A673 (cell line): ENCODE data around the gene GPR17. TPM values are rescaled to one million over a fixed set of nuclear protein-coding genes. Genes with fewer than 3 reads are reported as not detected.

Experiments
- Bru-seq: library from RNA; stranded (reverse); fragments of 400-500 nt; gene quantifications from one replicate; lab custom pipeline; 2021; lab: Mats Ljungman, UMichigan
- BruChase-seq, 2 experiments: library from RNA; stranded (reverse); fragments of 400-500 nt; gene quantifications; one replicate each; lab custom pipeline; 2021; lab: Mats Ljungman, UMichigan
- BruUV-seq: library from RNA; stranded (reverse); fragments of 400-500 nt; replicated peaks from 2 replicates; lab custom pipeline; 2021; lab: Mats Ljungman, UMichigan
- CTCF ChIA-PET: fragments of 300-600 bp; sonication (Branson Sonifier 250); formaldehyde crosslinking; loops from one replicate; lab custom pipeline; 2022; ENCODE audit warnings: antibody characterized with exemption; lab: Charles Lee
- POLR2A ChIA-PET: fragments of 300-600 bp; sonication (Branson Sonifier 250); formaldehyde crosslinking; loops from one replicate; lab custom pipeline; 2022; ENCODE audit warnings: antibody characterized with exemption; ENCODE audit not compliant: low non-redundant PET; lab: Charles Lee
- DNase-seq: peaks from one replicate; pipeline ENCODE4 v3.0.0-alpha.2; 2015; ENCODE audit warnings: low spot score
- H3K27ac ChIP-seq: fragments of 200-600 bp; sonication (generic); 2 replicates; pipeline ENCODE4 v1.5.1; 2016; ENCODE audit warnings: mixed run types, low read depth, mild to moderate bottlenecking, mixed read lengths, antibody characterized with exemption, low read length; ENCODE audit not compliant: poor library complexity, severe bottlenecking
- H3K27me3 ChIP-seq: fragments of 200-600 bp; sonication (generic); replicated peaks from 2 replicates; pipeline ENCODE4 v1.6.1; 2017; ENCODE audit warnings: mixed run types, low read depth, mild to moderate bottlenecking, mixed read lengths, antibody characterized with exemption, low read length; ENCODE audit not compliant: insufficient read depth, poor library complexity
- H3K36me3 ChIP-seq: fragments of 200-600 bp; sonication (generic); 2 replicates; pipeline ENCODE4 v1.6.1; 2016; ENCODE audit warnings: mixed run types, mild to moderate bottlenecking, mixed read lengths, antibody characterized with exemption, low read length; ENCODE audit not compliant: insufficient read depth, poor library complexity, severe bottlenecking
- H3K4me1 ChIP-seq: fragments of 200-600 bp; sonication (generic); 2 replicates; pipeline ENCODE4 v1.6.1; 2017; ENCODE audit warnings: mixed run types, mild to moderate bottlenecking, mixed read lengths, antibody characterized with exemption, low read length; ENCODE audit not compliant: insufficient read depth, poor library complexity, severe bottlenecking
- H3K4me3 ChIP-seq: fragments of 200-600 bp; sonication (generic); 2 replicates; pipeline ENCODE4 v1.5.1; 2016; ENCODE audit warnings: low read depth, mixed run types, mild to moderate bottlenecking, mixed read lengths, low read length; ENCODE audit not compliant: poor library complexity, severe bottlenecking
- H3K9me3 ChIP-seq: fragments of 200-600 bp; sonication (generic); 2 replicates; pipeline ENCODE4 v1.6.1; 2016; ENCODE audit warnings: mixed run types, low read depth, mild to moderate bottlenecking, mixed read lengths, antibody characterized with exemption, low read length; ENCODE audit not compliant: poor library complexity, severe bottlenecking
- CTCF ChIP-seq: fragments of 300-800, 200-600 bp; sonication (generic); conservative IDR thresholded peaks from 2 replicates; pipeline ENCODE4 v1.5.1; 2017; ENCODE audit warnings: low read depth, mild to moderate bottlenecking, antibody characterized with exemption, low read length, moderate library complexity, mixed read lengths
- EZH2 ChIP-seq: fragments of 200-600 bp; sonication (generic); IDR thresholded peaks from 2 replicates; pipeline ENCODE4 v1.6.1; 2017; ENCODE audit warnings: borderline replicate concordance, low read depth, mild to moderate bottlenecking, mixed read lengths, antibody characterized with exemption, low read length; ENCODE audit not compliant: poor library complexity, severe bottlenecking
- intact Hi-C: fragments of 100-400 bp; cut with micrococcal nuclease; formaldehyde crosslinking; loops from one replicate; pipeline ENCODE4 v1.10.0; 2022; ENCODE audit not compliant: unreplicated experiment
- long read RNA-seq: library from polyadenylated mRNA; stranded (forward); transcript quantifications from one replicate; pipeline ENCODE4 v2.0.0, GENCODE V29; 2022
- total RNA-seq: library from RNA; stranded (reverse); gene quantifications from 2 replicates; pipeline ENCODE4 v1.2.3, GENCODE V29; 2021

Gene GPR17, protein sequence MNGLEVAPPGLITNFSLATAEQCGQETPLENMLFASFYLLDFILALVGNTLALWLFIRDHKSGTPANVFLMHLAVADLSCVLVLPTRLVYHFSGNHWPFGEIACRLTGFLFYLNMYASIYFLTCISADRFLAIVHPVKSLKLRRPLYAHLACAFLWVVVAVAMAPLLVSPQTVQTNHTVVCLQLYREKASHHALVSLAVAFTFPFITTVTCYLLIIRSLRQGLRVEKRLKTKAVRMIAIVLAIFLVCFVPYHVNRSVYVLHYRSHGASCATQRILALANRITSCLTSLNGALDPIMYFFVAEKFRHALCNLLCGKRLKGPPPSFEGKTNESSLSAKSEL
- 0.28 and 0.45 TPM in 2 replicates for total RNA-seq
- Bru-seq, nascent RNA, result percentile 15 among the genes with signal in this experiment
- not detected for BruChase-seq, experiment 1, labeled RNA remaining after a 2-hour chase
- BruChase-seq, experiment 2, labeled RNA remaining after a 6-hour chase, result percentile 17 among the genes with signal in this experiment
- long read RNA-seq, result 0 reads

GRCh38 chr2:127645395-127646291 lies at the start of gene GPR17:
Gene GPR17 (plus strand): TSS chr2:127646153. CDS start chr2:127650736, 4,583 bp downstream.
- no peaks in the 10 kb centered on the region for H3K9me3 ChIP-seq
- no peak within 1 kb of the TSS for H3K27ac ChIP-seq
- H3K36me3 ChIP-seq, result no peaks in the 10 kb centered on the region
- POLR2A ChIA-PET, result no interaction called here
- H3K4me3 ChIP-seq, result no peak within 1 kb of the TSS
- H3K4me1 ChIP-seq, result peaks cover 5% of the 10 kb centered on the region
- TF ChIP-seq EZH2, result no peak
- TF ChIP-seq CTCF, result no peak
- no TSS peak for BruUV-seq
- CTCF ChIA-PET, result no interaction called here
- DNase-seq, result no peak
- intact Hi-C loops, result no loop called here
- H3K27me3 ChIP-seq, result no peaks in the 10 kb centered on the region

DNA sequence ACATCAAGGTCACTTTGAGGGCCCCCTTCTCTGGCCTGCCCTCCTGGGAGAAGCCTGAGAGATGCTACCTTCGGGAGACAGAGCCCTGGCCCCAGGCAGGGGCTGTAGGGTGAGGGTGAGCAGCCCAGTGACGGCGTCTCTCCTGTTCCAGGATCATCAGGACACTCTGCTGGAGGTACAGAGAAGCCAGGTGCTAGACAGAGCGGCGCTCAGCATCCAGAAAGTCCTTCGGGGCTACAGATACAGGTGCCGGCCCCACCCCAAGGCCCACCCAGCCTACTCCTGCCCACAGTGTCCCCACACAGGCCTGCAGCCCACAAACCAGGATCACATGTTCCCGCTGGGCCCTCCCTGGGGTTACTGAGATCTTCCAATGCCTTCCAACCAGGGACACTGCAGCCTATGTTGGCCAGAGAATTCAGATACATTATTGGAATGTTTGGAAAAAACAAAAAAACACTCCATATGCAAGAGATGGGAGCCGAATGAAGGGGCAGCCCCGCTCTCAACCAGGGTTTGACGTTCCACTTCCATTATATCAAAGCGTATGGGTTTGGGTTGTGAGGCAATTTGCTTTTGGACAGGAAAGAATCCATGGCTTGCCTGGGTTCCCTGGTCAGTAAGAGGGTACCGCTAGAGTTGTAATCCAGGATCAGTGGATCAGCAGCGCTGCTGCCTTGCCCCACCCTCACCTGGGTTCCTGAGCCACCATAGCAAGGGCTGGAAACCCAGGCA lies 49.5 kb upstream of the GPR17 start:
- Histone ChIP-seq H3K4me3 (no peak overlapping the region), H3K4me1 (no peaks in the 10 kb centered on the region), H3K27ac (no peak overlapping the region), H3K9me3 (no peaks in the 10 kb centered on the region), H3K27me3 (no peaks in the 10 kb centered on the region), H3K36me3 (no peaks in the 10 kb centered on the region)
- ChIA-PET CTCF (no interaction called here), POLR2A (no interaction called here)
- intact Hi-C loops, result no loop called here
- no peak for DNase-seq
- TF ChIP-seq EZH2 (no peak), CTCF (no peak)
- no TSS peak for BruUV-seq
